Right lobe of liver (tissue), 4 donors: ENCODE measurements around the gene ZDHHC14.

Source experiments
- CTCF ChIP-seq, 4 donors: fragments of 200-600 bp in 3 of 4; fragments of 450-650 bp in 1 of 4; IDR thresholded peaks; one replicate each; pipeline versions ENCODE4 v1.5.1 to v1.8.0; 2016 to 2022; ENCODE audit warnings: antibody characterized with exemption in 4 of 4, mild to moderate bottlenecking in 2 of 4
- POLR2A ChIP-seq: fragments of 450-650 bp; IDR thresholded peaks from one replicate; pipeline ENCODE4 v1.6.1; 2017; ENCODE audit warnings: antibody characterized with exemption, mild to moderate bottlenecking
- donor health status: DM: no; HTN: no; CAD: no.
- donor health status: DM: no; HTN: no; CAD: no.
- donor health status: DM: no; HTN: yes; CAD: no.

DNA sequence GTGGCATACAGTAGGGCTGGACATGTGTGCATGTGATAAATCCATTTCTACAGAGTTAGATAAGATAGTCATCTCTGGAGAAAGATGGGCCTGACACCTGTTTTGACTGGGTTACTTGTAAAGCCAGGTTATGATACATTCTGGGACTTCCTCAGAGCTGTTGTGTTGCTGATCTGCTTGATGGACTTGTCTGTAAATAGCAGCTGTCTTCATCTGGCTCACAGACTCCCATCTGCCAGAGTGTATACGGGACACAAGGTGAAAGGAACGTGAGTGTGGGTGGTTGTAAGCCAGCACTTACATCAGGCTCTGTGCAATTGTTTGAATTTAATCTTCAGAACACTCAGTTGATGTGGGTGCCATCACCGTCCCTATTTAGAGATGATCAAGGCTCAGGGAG lies 49.8 kb downstream of the ZDHHC14 start:
- TF ChIP-seq CTCF (IDR thresholded peaks at IDR 0.05): no peak
- no peak for TF ChIP-seq POLR2A
